GM21576 (cell line): ENCODE results near the gene CLN5.
"Not testable (repeated sequence)": the region's sequence is repeated elsewhere in the genome, so short reads cannot be mapped to it uniquely, and the experiment has no call there.

Source experiments
- ATAC-seq: cut with Tn5 transposase; IDR thresholded peaks from one replicate; pipeline ENCODE4 v1.9.1; 2021; ENCODE audit warnings: mild to moderate bottlenecking, moderate library complexity; ENCODE audit not compliant: unreplicated experiment

CLN5 gene

DNA sequence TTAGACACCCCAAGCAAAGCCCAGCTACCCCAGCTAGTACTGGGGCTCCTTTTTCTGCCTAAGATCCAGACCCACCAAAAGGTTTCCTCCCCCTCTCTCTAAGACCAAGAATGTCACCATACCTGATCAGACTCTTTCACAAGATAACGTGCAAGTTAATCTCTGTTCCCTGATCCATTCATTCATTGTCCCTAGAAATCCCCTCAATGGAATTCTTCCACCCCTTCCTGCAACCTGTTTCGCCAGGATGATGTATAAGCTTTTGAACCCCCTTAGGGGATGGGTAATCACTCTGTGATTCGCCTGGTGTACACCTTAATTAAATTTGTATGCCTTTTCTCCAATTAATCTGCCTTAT lies 17.3 kb upstream of the CLN5 start:
- ATAC-seq: no peak

DNA sequence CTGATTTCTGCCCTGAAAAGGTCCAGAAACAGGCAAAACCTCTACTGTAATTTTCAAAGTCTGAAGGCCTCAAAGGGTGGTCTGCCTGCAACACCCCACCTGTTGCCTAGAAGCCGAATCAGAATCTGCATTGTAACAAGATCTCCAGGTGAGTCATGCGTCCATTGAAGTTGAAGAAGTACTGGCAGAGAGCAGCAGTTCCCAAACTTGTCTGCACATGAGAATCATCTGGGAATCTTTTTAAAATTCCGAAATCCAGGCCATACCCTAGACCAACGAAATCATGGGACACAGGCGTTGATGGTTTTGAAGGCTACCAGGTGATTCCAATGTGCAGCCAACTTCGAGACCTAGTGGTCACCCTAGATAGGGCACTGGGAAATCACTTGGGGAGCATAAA lies 16.0 kb upstream of the CLN5 start:
- no peak for ATAC-seq

DNA sequence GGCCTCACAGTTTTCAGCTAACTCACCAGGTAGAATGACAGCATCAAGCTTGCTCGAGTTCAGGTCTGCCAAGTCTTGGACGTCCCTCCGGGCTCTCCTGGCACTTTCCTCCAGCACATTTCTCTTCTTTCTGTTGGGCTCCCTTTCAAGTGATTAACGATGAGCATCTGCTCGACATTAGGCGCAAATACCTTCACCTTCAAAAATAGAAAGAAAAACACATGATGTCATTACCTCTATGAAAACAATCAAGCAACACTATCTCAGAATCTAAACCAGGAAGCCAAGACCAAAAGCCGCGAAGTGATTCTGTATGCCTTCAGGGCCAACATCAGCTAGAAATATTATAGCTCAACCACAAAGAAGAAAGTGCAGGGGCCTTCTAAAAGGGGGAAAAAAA lies 15.4 kb upstream of the CLN5 start:
- ATAC-seq: no peak

DNA sequence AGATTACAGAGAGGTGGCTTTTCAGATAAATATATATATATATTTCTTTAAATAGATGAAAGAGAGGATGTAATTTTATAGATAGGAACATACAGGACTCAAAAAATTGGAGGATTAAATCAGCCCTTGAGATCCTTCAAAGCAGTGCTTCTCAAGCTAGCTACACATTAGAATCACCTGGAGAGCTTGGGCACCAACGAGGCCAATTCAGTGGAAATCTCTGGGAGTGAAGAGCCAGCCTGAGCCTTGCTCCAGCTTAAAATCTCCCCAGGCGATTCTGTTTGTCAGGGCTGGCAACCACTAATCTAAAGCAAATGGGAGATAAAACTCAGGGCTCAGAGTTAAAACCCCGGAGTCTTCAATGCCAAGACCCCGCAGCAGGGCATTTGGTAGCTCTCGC lies 15.0 kb upstream of the CLN5 start:
- no peak for ATAC-seq

- peak; percentile 100 for ATAC-seq
Measured at GRCh38 chr13:76980075-76980718, 11.7 kb upstream of the CLN5 start.

GRCh38 chr13:76982061-76982460 lies 9.8 kb upstream of the CLN5 start:
- no peak for ATAC-seq

DNA sequence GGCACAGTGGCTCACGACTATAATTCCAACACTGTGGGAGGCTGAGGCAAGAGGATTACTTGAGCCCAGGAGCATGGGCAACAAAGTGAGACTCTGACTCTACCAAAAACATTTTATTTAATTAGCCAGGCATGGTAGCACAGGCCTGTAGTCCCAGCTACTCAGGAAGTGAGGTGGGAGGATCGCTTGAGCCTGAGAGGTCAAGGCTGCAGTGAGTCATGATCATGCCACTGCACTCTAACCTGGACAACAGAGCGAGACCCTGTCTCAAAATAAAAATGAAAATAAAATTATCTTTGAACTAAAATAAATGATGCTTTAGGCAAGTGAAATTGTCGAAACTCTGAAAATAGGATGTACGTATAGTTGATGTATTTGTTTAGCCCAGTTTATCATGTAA lies 8.2 kb upstream of the CLN5 start:
- ATAC-seq: no peak

DNA sequence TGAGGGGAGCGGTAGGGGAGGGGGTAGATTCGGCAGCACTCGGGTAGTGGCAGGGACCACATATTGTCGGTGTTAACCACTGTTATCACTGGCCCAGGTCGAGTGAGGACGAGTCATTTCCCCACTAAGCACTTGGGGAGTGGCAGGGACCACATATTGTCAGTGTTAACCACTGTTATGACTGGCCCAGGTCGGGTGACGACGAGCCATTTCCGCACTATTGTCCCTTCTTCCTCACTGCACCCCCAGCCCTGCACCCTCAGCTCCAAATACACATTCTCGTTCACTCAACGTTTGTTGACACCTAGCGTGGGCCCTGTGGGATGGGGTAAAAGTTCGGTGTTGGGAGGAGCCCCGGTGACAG lies 467 bp upstream of the CLN5 start:
- ATAC-seq: peak; percentile 40

DNA sequence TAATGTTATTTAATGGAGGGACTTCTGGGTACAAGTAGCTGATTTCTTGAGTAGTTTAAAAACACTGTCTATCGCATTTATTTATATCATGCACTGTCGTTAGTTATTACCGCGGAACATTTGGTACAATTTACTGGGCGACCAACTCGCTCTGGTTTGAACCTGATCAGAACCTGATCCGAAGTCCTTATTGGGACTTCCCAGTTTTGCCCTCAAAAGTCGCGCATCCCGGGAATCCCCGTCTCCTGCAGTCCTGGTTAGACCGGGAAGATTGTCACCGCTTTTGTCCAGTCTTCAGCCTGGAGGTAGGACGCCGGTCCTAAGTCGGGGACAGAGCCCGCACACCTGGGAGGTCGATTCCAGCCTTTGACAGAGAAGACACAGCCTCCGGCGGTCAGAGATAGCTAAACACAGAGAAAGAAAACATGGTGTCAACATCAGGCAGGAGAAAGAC lies 694 bp downstream of the CLN5 start:
- peak; percentile 8 for ATAC-seq

- no peak for ATAC-seq
Measured at GRCh38 chr13:76993021-76993420, 1.1 kb downstream of the CLN5 start.

GRCh38 chr13:76993473-76993872 lies 1.6 kb downstream of the CLN5 start:
- ATAC-seq: no peak

DNA sequence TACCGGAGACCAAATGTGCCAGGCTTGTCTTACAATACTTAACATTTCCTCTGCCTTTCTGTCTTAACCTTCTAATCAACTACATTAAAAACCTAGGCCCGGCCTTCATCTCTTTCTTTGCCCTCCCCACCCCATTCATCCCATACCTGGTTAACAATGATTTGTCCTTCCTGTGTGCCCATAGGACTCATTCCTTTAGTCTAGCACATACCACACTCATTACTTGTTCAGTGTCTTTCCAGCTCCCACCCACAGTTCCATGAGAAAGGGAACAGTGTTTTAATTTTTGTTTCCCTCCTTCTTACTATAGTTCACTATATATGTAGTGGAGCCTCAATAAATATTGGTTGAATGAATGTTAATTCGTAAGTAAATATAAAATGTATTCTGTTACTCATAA lies 2.4 kb downstream of the CLN5 start:
- no peak for ATAC-seq

- no peak for ATAC-seq
Measured at GRCh38 chr13:77000475-77000874, 8.6 kb downstream of the CLN5 start.

DNA sequence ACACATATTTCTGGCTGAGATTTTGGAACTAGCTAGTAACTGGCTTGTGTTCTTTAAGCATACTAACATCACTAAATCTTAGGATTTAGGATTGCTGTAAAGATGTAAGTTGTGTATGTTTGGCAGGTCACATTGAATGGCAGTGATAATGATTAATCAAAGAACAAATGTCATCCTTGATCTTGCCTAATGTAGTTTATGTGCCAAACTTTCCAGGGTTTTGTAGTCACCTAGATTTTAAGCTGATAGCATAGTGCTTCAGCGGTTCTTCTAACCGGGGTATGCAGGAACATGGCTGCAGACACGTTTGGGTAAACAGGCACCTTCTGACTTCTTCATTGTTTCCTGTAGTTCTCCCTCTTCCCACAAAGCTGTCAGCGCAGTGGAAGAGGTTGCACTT lies 9.7 kb downstream of the CLN5 start:
- ATAC-seq: no peak

GRCh38 chr13:77001963-77002587 lies 10.2 kb downstream of the CLN5 start:
- no peak for ATAC-seq

DNA sequence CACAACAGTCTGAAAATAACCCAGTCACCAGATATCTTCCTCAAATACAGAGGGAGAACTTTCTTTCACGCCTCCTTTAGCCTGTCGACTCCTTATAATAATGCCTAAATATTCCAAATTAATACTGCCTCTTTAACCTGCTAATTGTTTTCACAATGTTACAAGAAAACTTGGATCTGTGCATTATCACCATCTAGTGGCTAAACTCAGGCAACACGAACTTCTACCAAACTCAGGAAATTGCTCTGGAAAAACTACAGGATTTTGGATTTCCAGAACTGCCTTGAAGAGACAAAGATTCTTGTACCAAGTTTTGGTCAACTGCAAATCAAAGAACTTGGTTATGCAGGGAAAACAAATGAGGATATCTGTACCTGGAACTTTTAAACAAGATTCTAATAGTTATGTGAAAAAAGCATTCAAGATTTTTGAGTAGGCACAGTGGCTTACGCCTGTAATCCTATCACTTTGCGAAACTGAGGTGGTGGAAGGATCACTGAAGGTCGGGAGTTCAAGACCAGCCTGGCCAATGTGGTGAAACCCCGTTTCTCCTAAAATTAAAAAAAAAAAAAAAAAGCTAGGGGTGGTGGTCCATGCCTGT lies 10.8 kb downstream of the CLN5 start:
- ATAC-seq: no peak

DNA sequence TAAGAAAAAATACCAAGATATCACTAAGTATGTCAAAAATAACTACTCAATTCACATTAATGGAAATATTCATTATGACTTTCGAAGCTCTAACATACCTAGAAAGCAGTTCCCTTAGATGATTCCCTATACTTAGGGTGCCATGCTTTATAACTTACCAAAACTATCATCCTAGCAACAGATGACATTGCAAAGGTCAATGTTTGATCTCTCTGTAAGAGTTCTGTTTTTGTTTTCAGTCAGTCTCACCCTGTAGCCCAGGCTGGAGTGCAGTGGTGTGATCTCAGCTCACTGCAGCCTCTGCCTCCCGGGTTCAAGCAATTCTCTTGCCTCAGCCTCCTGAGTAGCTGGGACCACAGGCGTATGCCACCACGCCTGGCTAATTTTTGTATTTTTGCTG lies 16.5 kb downstream of the CLN5 start:
- ATAC-seq: not testable (repeated sequence)

DNA sequence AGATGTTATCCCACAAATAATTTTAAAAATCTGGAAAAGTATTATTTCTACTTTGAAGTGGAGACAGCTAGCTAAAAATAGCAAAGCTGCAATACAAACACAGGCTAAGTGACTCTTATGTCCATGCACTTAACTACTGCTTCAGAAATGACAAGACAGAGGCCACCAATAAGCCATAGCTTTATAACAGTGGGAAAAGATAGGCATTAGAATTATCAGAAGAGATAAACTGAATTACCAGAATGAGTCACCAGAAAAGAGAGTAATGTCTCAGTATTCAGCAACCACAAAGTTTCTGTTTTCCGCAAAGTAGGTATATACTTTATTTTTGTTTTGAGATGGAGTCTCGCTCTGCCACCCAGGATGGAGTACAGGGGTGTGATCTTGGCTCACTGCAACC lies 17.1 kb downstream of the CLN5 start:
- ATAC-seq: no peak

GRCh38 chr13:77009719-77010118 lies 17.8 kb downstream of the CLN5 start:
- ATAC-seq: not testable (repeated sequence)

GRCh38 chr13:77013853-77014542 lies 22.1 kb downstream of the CLN5 start:
- ATAC-seq: no peak

- no peak for ATAC-seq
Measured at GRCh38 chr13:77014906-77015685, 23.2 kb downstream of the CLN5 start.
